CD8-positive, alpha-beta memory T cell (primary cell): ENCODE results near the gene TRIP12. TPM values are rescaled to one million over a fixed set of nuclear protein-coding genes. Genes with fewer than 3 reads are reported as not detected.
"Not testable (repeated sequence)": the region's sequence is repeated elsewhere in the genome, so short reads cannot be mapped to it uniquely, and the experiment has no call there.

Source experiments
- CTCF ChIA-PET: fragments of 350-600 bp; sonication (Branson Sonifier 250); formaldehyde crosslinking; loops from one replicate; lab custom pipeline; 2021; ENCODE audit warnings: antibody characterized with exemption; lab: Charles Lee
- POLR2A ChIA-PET: fragments of 350-600 bp; sonication (Branson Sonifier 250); formaldehyde crosslinking; loops from one replicate; lab custom pipeline; 2021; ENCODE audit warnings: antibody characterized with exemption; lab: Charles Lee
- DNase-seq, 5 donors: peaks; one replicate each; pipeline versions ENCODE4 v3.0.0 to v3.0.0-alpha.2; 2020 to 2022; ENCODE audit warnings: mixed read lengths in 1 of 5
- H3K27ac ChIP-seq: one replicate; pipeline ENCODE4 v1.7.0; 2013; ENCODE audit warnings: low read depth, mild to moderate bottlenecking, low read length, moderate library complexity
- H3K27me3 ChIP-seq: 2 replicates; pipeline ENCODE4 v1.7.0; 2013; ENCODE audit warnings: low read length, mild to moderate bottlenecking; ENCODE audit not compliant: insufficient read depth, poor library complexity, severe bottlenecking
- H3K36me3 ChIP-seq: 2 replicates; pipeline ENCODE4 v1.7.0; 2013; ENCODE audit warnings: mild to moderate bottlenecking, low read length, moderate library complexity; ENCODE audit not compliant: insufficient read depth
- H3K4me1 ChIP-seq: 2 replicates; pipeline ENCODE4 v1.7.0; 2013; ENCODE audit warnings: mild to moderate bottlenecking, low read length, moderate library complexity; ENCODE audit not compliant: insufficient read depth
- H3K4me3 ChIP-seq: 2 replicates; pipeline ENCODE4 v1.7.0; 2013; ENCODE audit warnings: mild to moderate bottlenecking, low read length
- H3K9me3 ChIP-seq: 2 replicates; pipeline ENCODE4 v1.7.0; 2013; ENCODE audit warnings: mild to moderate bottlenecking, low read length
- H3K27ac Mint-ChIP-seq, 8 donors: one replicate each; pipeline ENCODE4 v1.8.0; 2020 to 2021; ENCODE audit warnings: mixed read lengths in 8 of 8, mild to moderate bottlenecking in 6 of 8, inconsistent platforms in 3 of 8, moderate library complexity in 3 of 8
- H3K27me3 Mint-ChIP-seq, 2 donors: one replicate each; pipeline ENCODE4 v1.8.0; 2020 to 2021; ENCODE audit warnings: mixed read lengths in 2 of 2, mild to moderate bottlenecking in 1 of 2, moderate library complexity in 1 of 2
- H3K36me3 Mint-ChIP-seq, 3 donors: one replicate each; pipeline ENCODE4 v1.8.0; 2020 to 2021; ENCODE audit warnings: mixed read lengths in 3 of 3, inconsistent platforms in 1 of 3, mild to moderate bottlenecking in 1 of 3
- H3K4me1 Mint-ChIP-seq, 3 donors: one replicate each; pipeline ENCODE4 v1.8.0; 2020 to 2021; ENCODE audit warnings: mixed read lengths in 3 of 3, inconsistent platforms in 1 of 3, mild to moderate bottlenecking in 1 of 3
- H3K4me3 Mint-ChIP-seq, 7 donors: one replicate each; pipeline ENCODE4 v1.8.0; 2020 to 2021; ENCODE audit warnings: mixed read lengths in 7 of 7, mild to moderate bottlenecking in 6 of 7, moderate library complexity in 4 of 7, inconsistent platforms in 2 of 7
- H3K9me3 Mint-ChIP-seq, 5 donors: one replicate each; pipeline ENCODE4 v1.8.0; 2020 to 2022; ENCODE audit warnings: mixed read lengths in 5 of 5, mild to moderate bottlenecking in 3 of 5, moderate library complexity in 2 of 5, inconsistent platforms in 1 of 5
- polyA plus RNA-seq: library from polyadenylated mRNA; unstranded; fragments of 300-500 nt; fragmentation: Illumina TruSeq; gene quantifications from one replicate; pipeline ENCODE4 v1.2.3, GENCODE V29; 2021
- total RNA-seq, 2 experiments: library from RNA; stranded (reverse); gene quantifications; one replicate each; pipeline ENCODE4 v1.2.3, GENCODE V29; 2021

Gene TRIP12
- total and polyA plus RNA-seq, 3 experiments from 2014 or later: 42.0 to 269 (median 263) TPM

DNA sequence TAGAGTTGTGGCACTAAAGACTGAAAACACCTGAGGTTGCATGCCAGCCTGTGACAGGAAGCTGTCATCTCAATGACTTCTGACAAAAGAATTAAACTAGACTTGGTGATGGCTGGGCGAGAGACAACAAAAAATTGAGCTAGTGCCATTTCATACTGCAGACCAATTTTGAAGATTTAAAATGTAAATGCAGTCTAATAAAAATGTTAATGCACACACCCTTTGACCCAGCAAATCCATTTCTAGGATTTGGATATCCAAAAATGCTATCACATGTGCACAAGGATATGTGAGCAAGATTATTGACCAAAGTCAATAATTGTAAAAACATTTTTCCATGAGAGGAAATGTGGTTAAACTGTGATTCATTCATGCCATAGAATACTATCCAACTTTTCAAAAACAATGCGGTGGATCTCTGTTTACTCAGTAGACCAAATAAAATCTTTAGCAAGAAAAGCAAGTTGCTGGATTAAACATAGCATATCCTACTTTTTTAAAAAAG, 6.1 kb upstream of the TRIP12 start:
- Histone ChIP-seq H3K27me3 (no peaks in the 10 kb centered on the region), H3K4me3 (no peak overlapping the region), H3K9me3 (no peaks in the 10 kb centered on the region), H3K4me1 (peaks cover 5% of the 10 kb centered on the region), H3K27ac (no peak overlapping the region), H3K36me3 (no peaks in the 10 kb centered on the region)
- Mint-ChIP-seq H3K4me3 (no peak overlapping the region), H3K27me3 (no peaks in the 10 kb centered on the region), H3K27ac (no peak overlapping the region), H3K4me1 (peaks cover 4 to 12% (median 10%) of the 10 kb centered on the region in 3 donors), H3K36me3 (peaks cover 0 to 1% (median 0%) of the 10 kb centered on the region in 3 donors), H3K9me3 (no peaks in the 10 kb centered on the region)
- CTCF ChIA-PET: interaction anchor here (1.2 kb wide), 1 partner anchor 147 kb away, joined by 3 read pairs; no protein-coding TSS in a partner anchor
- no peak for DNase-seq
- POLR2A ChIA-PET: interaction anchor here (0.6 kb wide), 1 partner anchor 1229 kb away, joined by 3 read pairs; no protein-coding TSS in a partner anchor

DNA sequence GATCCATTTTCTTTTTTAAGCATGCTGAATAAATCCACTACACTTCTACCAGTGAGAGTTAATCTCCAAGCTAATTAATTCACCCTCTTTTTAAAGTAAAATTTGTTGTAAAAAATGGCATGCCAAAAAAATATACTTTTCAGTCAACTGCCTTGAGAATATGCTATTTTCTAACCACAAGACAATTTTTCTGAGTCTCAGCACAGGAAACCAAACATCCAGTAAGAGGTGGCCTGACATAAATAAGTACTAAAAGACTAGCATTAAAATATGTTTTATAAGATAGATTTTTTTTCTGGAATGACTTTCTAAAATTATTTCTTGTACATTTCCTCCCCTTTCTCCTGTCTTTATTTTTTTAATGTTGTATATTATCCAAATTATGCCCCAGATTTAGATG, 3.4 kb upstream of the TRIP12 start:
- H3K4me1 Mint-ChIP-seq: peaks cover 12 to 25% (median 23%) of the 10 kb centered on the region in 3 donors

GRCh38 chr2:229924541-229924940, 2.7 kb upstream of the TRIP12 start:
- H3K36me3 Mint-ChIP-seq: peaks cover 0 to 13% (median 0%) of the 10 kb centered on the region in 3 donors
- H3K4me3 Mint-ChIP-seq: peak overlapping the region in 3 of 7 donors; percentile 3 to 67 (median 47)
- DNase-seq, H3K27me3 ChIP-seq, H3K4me3 ChIP-seq, CTCF ChIA-PET, H3K9me3 Mint-ChIP-seq, H3K9me3 ChIP-seq, H3K27ac ChIP-seq, H3K27me3 Mint-ChIP-seq, H3K36me3 ChIP-seq: not testable (repeated sequence)
- POLR2A ChIA-PET: interaction anchor here (0.6 kb wide), 1 partner anchor 169 kb away, joined by 6 read pairs; no protein-coding TSS in a partner anchor
- peaks cover 17% of the 10 kb centered on the region for H3K4me1 ChIP-seq
- peak overlapping the region in 3 of 8 donors; percentile 66 to 92 (median 83) for H3K27ac Mint-ChIP-seq
- peaks cover 19 to 32% (median 30%) of the 10 kb centered on the region in 3 donors for H3K4me1 Mint-ChIP-seq

More for the DNA sequence above, 3.4 kb upstream of the TRIP12 start:
- peak overlapping the region in 3 of 7 donors; percentile 8 to 61 (median 23) for H3K4me3 Mint-ChIP-seq
- Histone ChIP-seq H3K27ac (no peak overlapping the region), H3K4me1 (peaks cover 13% of the 10 kb centered on the region), H3K4me3 (no peak overlapping the region), H3K36me3 (no peaks in the 10 kb centered on the region), H3K27me3 (no peaks in the 10 kb centered on the region), H3K9me3 (no peaks in the 10 kb centered on the region)
- peak overlapping the region in 2 of 8 donors; percentile 32 to 66 for H3K27ac Mint-ChIP-seq
- H3K27me3 Mint-ChIP-seq: peaks cover 0 to 8% of the 10 kb centered on the region in 2 donors
- H3K36me3 Mint-ChIP-seq: peaks cover 0 to 13% (median 0%) of the 10 kb centered on the region in 3 donors
- no peak for DNase-seq
- H3K9me3 Mint-ChIP-seq: peaks cover 0 to 2% (median 0%) of the 10 kb centered on the region in 5 donors
- ChIA-PET POLR2A (interaction anchor here (0.6 kb wide), 1 partner anchor 169 kb away, joined by 6 read pairs; no protein-coding TSS in a partner anchor), CTCF (no interaction called here)

GRCh38 chr2:229922449-229923386, 909 bp upstream of the TRIP12 start, which contains the start of gene FBXO36:
TSS of gene FBXO36 (plus strand) at chr2:229922503. CDS start at chr2:229922514, 11 bp downstream.
- Histone ChIP-seq H3K27me3 (no peaks in the 10 kb centered on the region), H3K36me3 (no peaks in the 10 kb centered on the region), H3K4me3 (peak within 1 kb of the TSS; percentile 98), H3K4me1 (peaks cover 34% of the 10 kb centered on the region), H3K27ac (peak within 1 kb of the TSS; percentile 87), H3K9me3 (no peaks in the 10 kb centered on the region)
- DNase-seq: peak in 3 of 5 donors; percentile 82 to 90 (median 82)
- H3K4me3 Mint-ChIP-seq: peak within 1 kb of the TSS; percentile 97 to 100 (median 99)
- peak within 1 kb of the TSS; percentile 98 to 100 (median 98) for H3K27ac Mint-ChIP-seq
- H3K4me1 Mint-ChIP-seq: peaks cover 29 to 48% (median 45%) of the 10 kb centered on the region in 3 donors
- ChIA-PET POLR2A (interaction anchor here (0.6 to 1.2 kb wide), 4 partner anchors 12 to 96 kb away, joined by 3 to 4 read pairs (median 3); no protein-coding TSS in a partner anchor), CTCF (no interaction called here)
- peaks cover 0 to 2% (median 0%) of the 10 kb centered on the region in 5 donors for H3K9me3 Mint-ChIP-seq
- H3K36me3 Mint-ChIP-seq: peaks cover 3 to 18% (median 4%) of the 10 kb centered on the region in 3 donors
- H3K27me3 Mint-ChIP-seq: peaks cover 0 to 8% of the 10 kb centered on the region in 2 donors

DNA sequence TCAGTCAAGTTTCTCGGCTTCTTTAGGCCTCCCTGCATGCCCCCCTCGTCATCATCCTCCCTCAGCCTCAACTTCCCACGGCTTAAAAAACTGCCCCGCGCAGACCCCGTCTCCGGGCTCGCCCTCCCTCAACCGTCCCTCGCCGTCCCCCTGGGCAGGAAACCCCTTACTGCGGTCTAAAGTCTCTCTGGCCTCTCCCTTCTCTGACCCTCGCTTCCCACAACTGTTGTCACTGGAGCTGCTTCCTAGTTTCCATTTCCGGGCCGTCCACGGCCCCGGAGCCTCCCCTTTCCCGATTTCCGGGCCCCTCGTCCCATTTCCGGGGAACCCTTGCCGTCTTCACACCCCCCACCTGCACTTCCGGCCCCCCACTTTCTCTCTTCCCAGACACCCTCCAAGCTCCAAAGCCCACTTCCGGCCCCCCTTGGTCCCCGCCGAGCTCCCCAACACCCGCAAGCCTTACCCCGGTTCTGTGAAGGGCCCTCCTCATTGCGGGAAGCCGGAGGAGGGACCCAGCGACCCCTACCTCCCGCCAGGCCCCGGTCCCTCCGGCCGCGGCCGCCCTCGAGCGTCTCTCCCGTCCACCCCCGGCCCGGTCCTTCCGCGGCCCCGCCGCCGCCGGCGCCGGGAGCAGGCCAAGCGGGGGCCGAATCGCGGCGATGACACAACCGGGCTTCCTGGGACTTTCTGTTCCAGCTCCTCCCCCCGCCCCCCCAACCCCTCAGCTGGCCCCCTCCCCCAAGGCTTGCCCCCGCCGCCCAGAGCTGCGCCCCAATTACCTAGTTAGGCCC, 513 bp downstream of the TRIP12 start:
- peaks cover 6 to 27% (median 6%) of the 10 kb centered on the region in 3 donors for H3K36me3 Mint-ChIP-seq
- POLR2A ChIA-PET: interaction anchor here (0.6 to 1.2 kb wide), 3 partner anchors 16 to 117 kb away, joined by 3 to 7 read pairs (median 4); no protein-coding TSS in a partner anchor
- Histone ChIP-seq H3K27me3 (no peaks in the 10 kb centered on the region), H3K27ac (peak overlapping the region; percentile 87), H3K9me3 (no peaks in the 10 kb centered on the region), H3K36me3 (no peaks in the 10 kb centered on the region), H3K4me1 (peaks cover 37% of the 10 kb centered on the region), H3K4me3 (peak overlapping the region; percentile 86)
- peak; percentile 64 to 83 (median 73) for DNase-seq
- H3K4me1 Mint-ChIP-seq: peaks cover 39 to 57% (median 55%) of the 10 kb centered on the region in 3 donors
- peaks cover 0 to 2% (median 0%) of the 10 kb centered on the region in 5 donors for H3K9me3 Mint-ChIP-seq
- peaks cover 0 to 8% of the 10 kb centered on the region in 2 donors for H3K27me3 Mint-ChIP-seq
- peak overlapping the region; percentile 87 to 100 (median 98) for H3K27ac Mint-ChIP-seq
- CTCF ChIA-PET: interaction anchor here (0.7 to 1.4 kb wide), 5 partner anchors 12 to 121 kb away, joined by 3 to 4 read pairs (median 4); no protein-coding TSS in a partner anchor
- H3K4me3 Mint-ChIP-seq: peak overlapping the region; percentile 97 to 100 (median 99)

- H3K4me3 ChIP-seq: peak overlapping the region; percentile 86
- H3K9me3 ChIP-seq: no peaks in the 10 kb centered on the region
- DNase-seq: peak; percentile 22 to 63 (median 29)
- ChIA-PET CTCF (interaction anchor here (2.4 kb wide), 1 partner anchor 9 kb away, joined by 8 read pairs; no protein-coding TSS in a partner anchor), POLR2A (interaction anchor here (0.8 to 1.0 kb wide), 2 partner anchors 67 to 98 kb away, joined by 3 to 4 read pairs; no protein-coding TSS in a partner anchor)
- Mint-ChIP-seq H3K9me3 (peaks cover 0 to 2% (median 0%) of the 10 kb centered on the region in 5 donors), H3K27me3 (peaks cover 0 to 8% of the 10 kb centered on the region in 2 donors), H3K4me1 (peaks cover 45 to 67% (median 63%) of the 10 kb centered on the region in 3 donors), H3K36me3 (peaks cover 6 to 31% (median 6%) of the 10 kb centered on the region in 3 donors), H3K4me3 (peak overlapping the region; percentile 84 to 100 (median 97)), H3K27ac (peak overlapping the region; percentile 87 to 100 (median 96))
- H3K27ac ChIP-seq: peak overlapping the region; percentile 82
- no peaks in the 10 kb centered on the region for H3K36me3 ChIP-seq
- peaks cover 45% of the 10 kb centered on the region for H3K4me1 ChIP-seq
- no peaks in the 10 kb centered on the region for H3K27me3 ChIP-seq
These were observed 1.7 kb downstream of the TRIP12 start for GRCh38 chr2:229920011-229920641.
